D341Med (cell line): ENCODE results near the gene MLXIPL.
"Not testable (repeated sequence)": the region's sequence is repeated elsewhere in the genome, so short reads cannot be mapped to it uniquely, and the experiment has no call there.

Source experiments
- DNase-seq: peaks from one replicate; pipeline ENCODE4 v3.0.0; 2012; ENCODE audit warnings: low spot score

MLXIPL gene

DNA sequence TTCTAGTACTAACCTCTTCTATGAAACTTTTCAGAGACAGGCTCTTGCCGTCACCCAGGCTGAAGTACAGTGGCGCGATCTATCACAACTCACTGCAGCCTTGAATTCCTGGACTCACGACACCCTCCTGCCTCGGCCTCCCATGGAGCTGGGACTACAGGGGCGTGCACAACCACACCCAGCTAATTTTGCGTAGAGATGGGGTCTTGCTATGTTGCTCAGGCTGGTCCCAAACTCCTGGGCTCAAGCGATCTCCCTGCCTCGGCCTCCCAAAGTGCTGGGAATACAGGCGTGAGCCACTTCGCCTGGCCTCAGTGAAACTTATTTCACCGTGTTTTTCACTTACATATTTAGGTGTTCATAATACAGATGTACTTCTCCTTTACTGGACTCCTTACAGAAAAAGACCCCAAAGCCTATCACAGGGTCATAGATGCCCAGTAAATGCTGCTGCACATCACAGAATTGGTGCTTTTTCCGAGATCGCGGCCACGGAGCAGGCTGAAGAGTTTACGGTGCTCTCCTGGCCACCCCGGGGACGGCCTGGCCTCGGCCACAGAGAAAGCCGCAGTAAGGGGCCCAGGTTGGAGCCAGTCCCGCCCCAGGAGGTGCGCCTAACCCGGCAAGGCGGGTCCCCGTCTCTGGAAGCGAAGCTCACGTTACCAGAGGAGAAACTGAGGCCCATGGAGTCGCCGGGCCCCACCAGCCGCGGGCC, 46.5 kb downstream of the MLXIPL start:
- DNase-seq: no peak

DNA sequence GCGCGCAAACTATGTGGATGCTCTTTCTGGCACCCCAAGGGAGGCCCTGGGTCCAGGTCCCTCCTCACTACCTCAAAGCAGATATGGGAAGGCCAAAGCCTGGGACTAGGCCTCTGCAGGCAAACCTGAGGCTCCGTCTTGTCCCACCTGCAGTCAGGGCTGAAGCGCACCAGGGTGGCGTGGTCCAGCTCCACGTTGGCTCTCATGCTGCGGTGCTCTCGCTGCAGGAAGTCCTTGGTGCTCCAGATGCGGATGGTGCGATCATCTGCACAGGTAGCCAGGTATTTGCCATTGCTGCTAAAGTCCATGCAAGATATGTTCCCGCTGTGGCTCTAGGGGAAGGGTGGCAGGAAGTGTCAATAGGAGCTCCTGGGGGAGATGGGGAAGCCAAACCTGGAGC, 50.5 kb downstream of the MLXIPL start:
- no peak for DNase-seq

DNA sequence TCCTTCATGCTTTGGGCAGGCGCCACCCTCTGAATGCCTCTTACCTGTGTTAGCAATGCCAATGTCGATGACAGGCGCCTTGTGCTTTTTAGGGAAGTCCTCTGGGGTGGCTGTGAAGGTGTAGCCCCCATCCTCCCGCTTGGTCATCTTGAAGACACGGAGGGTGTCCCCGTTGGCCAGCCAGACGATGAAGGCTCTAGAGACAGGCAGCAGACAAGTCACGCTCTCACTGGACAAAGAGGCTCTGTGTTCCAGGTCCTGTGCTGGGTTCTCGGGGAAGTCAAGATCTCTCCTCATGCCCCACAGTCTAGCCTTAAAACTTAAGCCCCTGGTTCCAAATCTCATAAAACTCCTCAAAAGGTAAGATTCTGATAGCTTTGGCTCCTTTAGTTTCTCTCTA, 51.0 kb downstream of the MLXIPL start:
- DNase-seq: no peak

DNA sequence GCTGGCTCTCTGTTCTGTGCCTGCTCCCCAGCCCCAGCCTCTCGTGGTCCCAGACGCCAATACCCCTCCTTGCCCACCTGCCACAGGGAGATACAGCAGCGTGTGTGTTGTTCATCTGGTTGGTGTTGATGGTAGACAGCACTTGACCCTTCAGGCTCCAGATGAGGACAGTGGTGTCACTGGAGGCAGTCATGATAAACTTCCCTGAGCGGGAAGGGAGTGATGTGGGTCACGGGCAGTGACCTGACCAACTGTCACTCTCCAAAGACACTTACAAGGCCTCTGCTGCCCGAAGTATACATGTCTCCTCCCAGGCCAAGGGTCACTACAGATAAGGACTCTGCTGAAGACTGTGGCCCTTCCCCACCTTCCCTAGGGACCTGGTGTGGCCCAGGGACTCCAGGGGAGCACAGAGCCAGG, 51.5 kb downstream of the MLXIPL start:
- no peak for DNase-seq

DNA sequence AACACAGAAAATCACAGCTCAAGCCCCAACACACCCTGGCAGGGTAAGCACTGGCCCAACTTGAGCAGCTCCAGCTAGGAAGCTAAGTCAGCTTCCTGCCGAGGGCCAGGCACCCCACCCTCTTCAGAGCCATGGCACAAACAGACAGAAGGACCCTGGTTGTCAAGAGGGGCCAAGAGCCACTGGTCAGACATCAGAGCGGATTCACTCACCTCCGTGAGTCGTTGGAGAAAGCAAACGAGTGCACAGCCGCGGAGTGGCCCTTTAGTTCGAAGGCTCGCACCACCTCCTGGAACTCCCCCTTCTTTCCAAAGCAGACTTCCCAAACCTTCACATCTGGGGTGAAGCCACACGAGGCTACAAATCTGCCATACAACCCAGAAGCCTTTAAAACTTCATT, 53.3 kb downstream of the MLXIPL start:
- no peak for DNase-seq

DNA sequence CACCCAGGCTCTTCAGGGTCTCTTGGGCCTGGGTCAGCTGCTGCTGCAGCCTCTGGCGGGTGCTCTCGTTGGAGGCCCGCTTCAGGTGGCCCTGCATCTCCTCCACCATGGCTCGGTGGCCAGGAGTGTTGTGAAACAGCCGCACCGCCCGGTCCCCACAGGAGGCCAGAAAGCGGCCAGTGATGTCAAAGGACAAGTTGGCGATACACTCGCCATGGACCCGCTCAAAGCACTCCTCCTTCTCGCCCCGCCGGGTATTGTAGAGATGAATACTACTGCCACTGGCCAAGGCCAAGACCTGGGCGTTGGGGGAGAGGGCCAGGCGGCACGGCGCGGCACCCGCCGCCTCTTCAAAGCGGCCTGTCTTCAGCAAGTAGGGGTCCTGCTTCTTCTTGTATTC, 53.8 kb downstream of the MLXIPL start:
- DNase-seq: no peak

DNA sequence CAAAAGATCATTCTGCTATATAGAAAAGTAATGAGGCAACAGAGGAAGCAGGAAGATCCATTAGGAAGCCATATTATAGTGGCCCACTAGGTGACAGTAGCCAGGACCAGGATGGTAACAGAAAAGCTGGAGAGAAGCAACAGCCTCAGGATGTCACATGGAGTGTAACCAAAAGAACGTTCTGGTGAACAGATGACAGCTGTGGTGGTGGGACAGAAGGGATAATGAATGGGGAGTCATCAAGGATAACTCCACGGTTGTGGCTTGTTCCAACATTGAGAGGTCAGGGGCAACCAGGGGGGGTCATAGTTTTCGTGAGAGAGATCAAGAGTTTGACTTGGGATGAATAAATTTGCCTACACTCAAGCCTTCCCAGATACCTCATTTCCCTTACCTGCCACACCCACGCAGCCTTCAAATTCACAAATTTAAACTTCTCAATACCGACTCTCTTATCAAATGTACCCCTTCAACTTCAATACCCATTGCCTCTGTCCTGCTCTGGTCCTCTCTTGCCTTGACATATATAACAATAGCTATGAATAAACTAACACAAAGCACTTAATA, 55.2 kb downstream of the MLXIPL start:
- DNase-seq: no peak

DNA sequence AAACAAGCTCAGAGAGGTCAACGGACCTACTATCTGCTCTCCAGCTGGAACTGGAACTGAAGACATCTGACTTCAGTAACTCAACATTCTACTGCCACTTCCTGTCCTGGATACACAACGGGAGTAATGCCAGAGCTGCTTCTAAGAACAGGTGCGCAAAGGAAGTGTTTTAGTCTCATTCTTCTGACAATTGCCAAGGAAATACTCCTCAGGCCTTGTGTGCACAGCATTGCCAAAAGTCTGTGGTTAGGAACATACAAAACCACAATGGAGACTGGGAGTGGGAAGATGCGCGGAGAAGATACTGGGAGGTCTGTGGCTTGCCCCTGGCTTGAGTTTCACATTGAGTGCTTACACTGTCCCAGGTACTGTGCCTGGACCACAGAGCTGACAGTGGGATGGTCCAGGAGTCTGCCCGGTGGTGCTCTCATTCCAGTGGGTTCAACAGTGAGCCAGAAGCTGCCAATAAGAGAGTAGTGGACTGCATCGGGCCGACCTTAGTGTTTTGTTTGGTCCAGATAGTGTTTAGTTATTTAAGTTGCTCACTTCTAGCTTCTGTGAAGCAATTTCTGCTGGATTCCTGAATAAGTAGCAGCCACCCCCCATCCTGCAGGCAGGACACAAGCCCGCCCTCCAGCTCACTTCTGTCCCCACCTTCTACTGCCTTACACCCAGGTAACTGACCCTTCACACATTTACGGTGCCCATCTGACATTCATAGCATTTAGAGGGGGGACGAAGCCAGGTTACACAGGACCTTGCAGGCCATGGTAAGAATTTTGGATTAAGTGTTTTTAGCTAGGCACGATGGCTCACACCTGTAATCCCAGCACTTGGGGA, 56.3 kb downstream of the MLXIPL start:
- no peak for DNase-seq

DNA sequence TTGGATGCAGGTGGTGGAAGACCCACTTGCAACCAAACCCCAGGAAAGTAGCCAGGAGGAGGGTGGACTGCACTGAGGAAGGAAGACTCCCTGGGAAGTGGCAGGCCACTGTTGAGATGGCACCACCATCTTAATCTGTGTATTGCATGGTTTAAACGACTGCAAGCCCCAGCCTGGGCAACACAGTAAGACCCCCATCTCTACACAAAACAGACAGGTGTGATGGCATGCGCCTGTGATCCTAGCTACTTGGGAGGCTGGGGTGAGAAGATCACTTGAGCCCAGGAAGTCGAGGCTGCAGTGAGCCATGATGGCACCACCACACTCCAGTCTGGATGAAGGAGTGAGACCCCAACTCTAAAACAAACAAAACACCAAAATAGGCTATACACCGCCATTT, 57.2 kb downstream of the MLXIPL start:
- no peak for DNase-seq

DNA sequence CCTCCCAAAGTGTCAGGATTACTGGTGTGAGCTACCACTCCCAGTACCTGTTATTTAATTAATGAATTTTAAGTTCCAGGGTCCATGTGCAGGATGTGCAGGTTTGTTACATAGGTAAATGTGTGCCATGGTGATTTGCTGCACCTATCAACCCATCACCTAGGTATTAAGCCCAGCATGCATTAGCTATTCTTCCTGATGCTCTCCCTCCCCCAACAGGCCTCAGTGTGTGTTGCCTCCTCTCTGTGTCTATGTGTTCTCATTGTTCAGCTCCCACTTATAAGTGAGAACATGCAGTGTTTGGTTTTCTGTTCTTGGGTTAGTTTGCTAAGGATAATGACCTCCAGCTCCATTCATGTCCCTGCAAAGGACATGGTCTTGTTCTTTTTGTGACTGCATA, 57.9 kb downstream of the MLXIPL start:
- DNase-seq: not testable (repeated sequence)

DNA sequence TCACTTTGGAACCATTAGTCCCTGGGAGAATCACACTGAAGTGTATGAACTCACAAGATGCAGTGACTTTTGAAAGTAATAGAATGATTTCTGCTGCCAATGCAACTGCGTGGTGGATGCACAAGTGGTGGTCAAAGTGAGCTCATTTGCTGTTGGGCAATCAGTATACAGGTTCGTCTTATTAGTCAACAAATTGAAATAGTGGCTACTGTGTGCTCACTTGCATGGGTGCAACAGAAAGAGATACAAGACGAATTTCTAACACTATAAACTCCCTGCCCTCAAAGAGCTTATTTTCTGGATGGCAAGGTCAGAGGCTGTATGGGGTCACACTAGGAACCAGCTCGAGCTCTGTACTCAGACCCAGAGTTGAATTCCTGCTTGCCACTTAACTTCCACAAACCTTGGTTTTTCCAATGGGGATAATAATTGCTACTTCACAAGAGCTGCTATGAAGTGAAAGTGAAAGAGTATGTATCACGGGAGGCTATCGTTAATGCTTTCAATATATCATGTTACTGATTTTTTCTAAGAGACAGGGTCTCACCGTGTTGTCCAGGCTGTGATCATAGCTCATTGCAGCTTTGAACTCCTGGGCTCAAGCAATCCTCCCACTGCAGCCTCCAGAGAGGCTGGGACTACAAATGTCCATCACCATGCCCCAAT, 58.5 kb downstream of the MLXIPL start:
- no peak for DNase-seq

DNA sequence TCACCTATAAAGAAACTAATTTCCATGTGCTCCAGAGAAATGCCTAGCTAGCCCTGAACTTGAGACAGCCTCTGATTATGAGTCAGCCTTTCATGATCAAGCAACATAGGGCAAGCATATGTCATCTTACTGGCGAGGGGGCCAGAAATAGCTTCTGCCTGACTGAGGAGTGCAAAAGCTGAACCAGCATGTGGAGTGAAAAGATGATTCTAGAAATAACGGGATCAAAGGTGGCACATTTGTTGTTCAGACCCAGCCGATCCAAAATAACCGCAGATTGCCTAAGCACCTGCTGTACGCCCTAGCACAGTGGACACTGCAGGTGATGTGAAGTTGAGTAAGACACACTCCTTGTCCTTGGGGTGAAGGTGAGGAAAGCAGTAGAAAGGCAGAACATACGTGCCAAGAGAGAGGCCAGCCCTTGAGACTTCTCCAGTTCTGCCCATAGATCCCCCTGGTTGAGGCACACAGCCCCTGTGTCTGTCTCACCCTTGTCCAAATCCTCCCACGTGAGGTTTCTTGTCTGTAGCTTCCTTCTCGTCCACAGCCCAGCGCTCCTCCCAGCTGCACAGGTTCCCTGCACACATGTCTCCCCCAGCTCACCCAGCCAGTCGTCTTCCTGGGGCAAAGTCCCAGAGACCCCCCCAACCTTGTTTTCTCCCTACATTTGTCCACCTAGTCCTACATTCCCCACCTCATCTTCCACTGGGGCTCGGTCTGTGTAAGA, 64.0 kb downstream of the MLXIPL start:
- DNase-seq: no peak

DNA sequence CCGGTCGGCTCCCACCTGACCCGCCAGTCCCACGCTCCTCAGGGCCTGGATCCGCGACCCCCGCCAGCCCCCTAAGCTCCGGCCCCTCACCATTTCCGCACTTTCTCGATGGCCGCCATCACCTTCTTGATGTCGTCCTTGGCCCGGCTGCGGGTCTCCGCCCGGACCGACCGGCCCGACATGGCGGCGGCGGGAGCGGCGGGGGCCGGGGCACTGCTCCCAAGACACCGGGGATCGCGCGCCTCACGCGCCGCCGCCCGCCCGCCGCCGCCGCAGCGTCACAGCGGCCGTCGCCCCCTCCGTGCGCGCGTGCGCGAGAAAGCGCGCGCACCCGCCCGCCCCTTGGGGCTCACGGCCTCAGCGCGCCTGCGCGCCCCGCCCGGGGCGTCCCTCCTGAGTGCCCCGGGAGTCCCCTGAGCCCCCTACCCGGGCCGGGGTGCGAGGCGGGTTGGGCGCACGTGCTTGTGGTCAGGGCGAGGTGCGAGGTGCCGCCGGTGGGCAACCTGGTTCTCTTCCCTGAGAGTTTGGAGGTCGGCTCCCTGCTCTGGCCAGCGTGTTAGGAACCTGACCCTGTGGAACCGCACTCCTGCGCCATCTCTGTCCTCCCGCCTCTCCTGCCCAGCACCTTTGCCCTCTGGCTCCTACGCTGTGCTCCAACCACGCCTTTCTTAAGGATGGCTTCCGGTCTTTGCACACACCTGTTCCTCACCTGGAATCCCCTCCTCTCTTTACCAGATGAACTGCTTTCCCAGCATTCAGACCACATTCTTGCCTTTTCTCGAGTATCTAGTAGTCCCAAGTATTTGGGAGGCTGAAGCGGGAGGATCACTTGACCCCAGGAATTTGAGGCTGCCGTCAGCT, 66.7 kb downstream of the MLXIPL start, which contains the start of gene BCL7B:
BCL7B (minus strand) TSS at position 294 of the 861 bp plus-strand sequence; CDS start at position 182, 112 bp downstream.
- peak; percentile 99 for DNase-seq

DNA sequence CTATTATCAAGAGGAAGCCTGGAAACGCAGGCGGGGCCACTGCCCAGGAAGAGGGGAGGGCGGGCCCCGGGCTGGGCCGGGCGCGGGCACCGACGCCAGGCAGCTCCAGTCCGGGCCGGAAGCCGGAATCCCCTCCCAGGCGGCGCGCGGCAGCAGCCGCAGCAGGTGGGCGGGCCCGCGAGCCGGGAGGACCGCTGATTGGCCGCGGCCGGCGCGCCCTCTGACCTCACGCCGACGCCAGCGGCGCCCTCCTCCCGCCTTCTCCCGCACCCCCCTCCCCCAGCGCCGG, 67.3 kb downstream of the MLXIPL start:
- DNase-seq: peak; percentile 99

DNA sequence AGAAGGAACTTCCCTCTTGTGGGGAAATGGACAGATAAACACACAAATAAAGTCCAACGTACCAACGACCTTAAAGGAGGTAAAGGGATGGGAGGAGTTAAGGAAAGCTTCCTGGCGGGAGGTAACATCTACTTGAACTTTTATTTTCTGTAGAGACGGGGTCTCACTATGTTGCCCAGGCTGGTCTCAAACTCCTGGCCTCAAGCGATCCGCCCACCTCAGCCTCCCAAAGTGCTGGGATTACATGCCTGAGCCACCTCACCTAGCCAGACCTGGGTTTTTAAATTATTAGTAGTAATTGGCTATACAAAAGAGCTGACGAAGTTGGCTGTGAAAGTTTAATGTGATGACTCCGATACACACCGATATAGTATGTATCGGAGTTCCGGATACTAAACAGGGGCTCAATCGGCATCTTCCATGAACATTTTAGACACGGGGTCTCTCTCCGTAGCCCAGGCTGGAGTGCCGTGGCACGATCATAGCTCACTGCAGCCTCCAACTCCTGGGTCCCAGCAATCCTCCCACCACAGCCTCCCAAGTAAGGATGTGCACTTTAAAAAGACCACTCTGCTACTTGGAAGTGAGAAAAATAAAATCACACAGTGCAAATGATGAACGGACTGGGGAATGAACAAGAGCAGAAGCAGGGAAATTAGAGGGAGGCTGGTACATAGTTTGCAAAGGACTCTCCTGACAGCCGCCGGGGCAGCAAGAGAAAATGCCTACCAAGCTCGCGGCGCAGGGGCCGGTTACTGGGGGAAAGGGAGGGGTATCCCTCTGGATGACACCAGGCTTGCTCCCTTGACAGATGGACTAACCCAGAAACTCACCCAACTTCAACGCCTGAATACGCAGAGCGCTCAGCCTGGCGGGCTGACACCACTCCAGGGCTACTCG, 67.9 kb downstream of the MLXIPL start:
- no peak for DNase-seq

DNA sequence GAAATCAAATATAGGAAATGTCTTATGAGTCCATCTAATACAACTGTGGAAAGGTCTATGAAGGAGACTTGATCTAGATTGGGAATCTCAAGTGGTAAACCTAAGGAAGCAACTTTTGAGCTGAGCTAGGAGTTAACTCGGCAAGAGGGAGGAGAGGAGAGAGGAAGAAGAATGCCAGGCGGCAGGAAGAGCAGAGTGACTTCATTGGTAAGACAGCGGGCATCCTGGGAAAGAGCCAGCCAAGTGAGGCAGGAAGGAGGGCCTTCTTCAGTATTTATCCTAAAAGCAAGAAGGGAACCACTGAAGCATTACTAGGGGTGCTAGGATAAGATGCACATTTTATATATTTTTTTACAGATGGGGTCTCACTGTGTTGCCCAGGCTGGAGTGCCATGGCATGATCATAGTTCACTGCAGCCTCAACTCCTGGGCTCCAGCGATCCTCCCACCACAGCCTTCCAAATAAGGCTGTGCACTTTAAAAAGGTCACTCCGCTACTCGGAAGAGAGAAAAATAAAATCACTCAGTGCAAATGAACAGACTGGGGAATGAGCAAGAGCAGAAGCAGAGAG, 68.8 kb downstream of the MLXIPL start:
- no peak for DNase-seq

DNA sequence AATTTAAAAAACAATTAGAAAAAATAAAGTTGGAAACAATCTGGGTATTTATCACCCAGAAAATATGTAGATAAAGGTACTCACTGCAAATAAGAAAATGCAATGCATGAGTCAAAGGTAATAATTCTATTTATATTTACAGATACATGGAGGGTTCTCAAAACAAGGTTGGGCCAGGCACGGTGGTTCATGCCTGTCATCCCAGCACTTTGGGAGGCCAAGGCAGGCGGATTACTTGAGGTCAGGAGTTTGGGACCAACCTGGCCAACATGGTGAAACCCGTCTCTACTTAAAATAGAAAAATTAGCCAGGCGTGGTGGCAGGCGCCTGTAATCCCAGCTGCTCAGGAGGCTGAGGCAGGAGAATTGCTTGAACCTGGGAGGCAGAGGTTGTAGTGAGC, 74.2 kb downstream of the MLXIPL start:
- not testable (repeated sequence) for DNase-seq

DNA sequence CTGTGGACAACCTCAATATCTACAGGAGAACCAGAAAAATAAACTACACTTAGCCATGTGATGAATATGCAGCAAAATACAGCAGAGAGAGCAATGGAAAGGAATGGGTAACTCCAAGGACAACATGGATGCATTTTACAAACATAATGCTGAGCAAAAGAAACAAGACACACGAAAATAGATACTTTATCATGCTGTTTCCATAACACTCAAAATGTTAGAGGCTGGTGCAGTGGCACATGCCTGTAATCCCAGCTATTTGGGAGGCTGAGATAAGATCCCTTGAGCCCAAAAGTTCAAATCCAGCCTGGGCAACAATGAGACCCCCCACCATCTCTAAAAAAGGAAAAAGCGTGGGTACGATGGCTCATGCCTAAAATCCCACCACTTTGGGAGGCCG, 75.1 kb downstream of the MLXIPL start:
- DNase-seq: no peak

DNA sequence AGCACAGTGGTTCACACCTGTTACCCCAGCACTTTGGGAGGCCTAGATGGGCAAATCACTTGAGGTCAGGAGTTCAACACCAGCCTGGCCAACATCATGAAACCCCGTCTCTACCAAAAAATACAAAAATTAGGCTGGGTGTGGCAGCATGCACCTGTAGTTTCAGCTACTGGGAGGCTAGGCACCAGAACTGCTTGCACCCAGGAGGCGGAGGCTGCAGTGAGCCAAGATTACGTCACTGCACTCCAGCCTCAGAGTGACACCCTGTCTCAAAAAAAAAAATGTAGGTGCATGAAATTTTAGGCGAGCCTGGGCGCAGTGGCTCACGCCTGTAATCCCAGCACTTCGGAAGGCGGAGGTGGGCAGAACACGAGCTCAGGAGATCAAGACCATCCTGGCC, 76.5 kb downstream of the MLXIPL start:
- no peak for DNase-seq

DNA sequence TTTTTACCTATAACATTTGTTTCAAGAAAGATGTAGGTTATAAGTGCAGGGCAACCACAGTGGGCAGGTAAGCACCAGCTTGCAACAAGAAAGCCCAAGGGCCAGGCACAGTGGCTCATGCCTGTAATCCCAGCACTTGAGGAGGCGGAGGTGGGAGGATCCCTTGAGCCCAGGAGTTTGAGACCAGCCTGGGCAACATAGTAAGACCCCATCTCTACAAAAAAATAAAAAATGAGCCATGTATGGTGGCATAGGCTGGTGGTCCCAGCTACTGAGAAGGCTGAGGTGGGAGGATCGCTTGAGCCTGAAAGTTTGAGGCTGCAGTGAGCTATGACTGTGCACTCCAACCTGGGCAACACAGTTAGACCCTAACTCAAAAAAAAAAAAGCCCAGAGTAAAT, 79.6 kb downstream of the MLXIPL start:
- no peak for DNase-seq
